Endothelial cell of umbilical vein (primary cell): Measurements from ENCODE around the gene SFSWAP. TPM values are rescaled to one million over a fixed set of nuclear protein-coding genes. Genes with fewer than 3 reads are reported as not detected.

ENCODE experiments used
- BruUV-seq: library from RNA; stranded (reverse); fragments of 400-500 nt; replicated peaks from 2 replicates; lab custom pipeline; 2021; lab: Mats Ljungman, UMichigan
- CTCF ChIA-PET: fragments of 300-600, 350-600 bp; sonication (Branson Sonifier 250); formaldehyde crosslinking; loops from one replicate; lab custom pipeline; 2021; ENCODE audit warnings: antibody characterized with exemption, inconsistent platforms; lab: Charles Lee
- POLR2A ChIA-PET: fragments of 300-600, 350-600 bp; sonication (Branson Sonifier 250); formaldehyde crosslinking; loops from one replicate; lab custom pipeline; 2021; ENCODE audit warnings: antibody characterized with exemption, inconsistent platforms; lab: Charles Lee
- DNase-seq: peaks from one replicate; pipeline ENCODE4 v3.0.0-alpha.2; 2011; ENCODE audit warnings: low read depth, low spot score
- FAIRE-seq: peaks from 2 replicates; lab custom pipeline; 2011; peaks lifted over from hg19 to GRCh38; lab: Jason Lieb, UNC
- H2AFZ ChIP-seq: 2 replicates; pipeline ENCODE4 v1.6.0; 2012; ENCODE audit warnings: low read depth, low read length, control low read depth, inconsistent platforms
- H3K27ac ChIP-seq: 2 replicates; pipeline ENCODE4 v1.5.1; 2011; ENCODE audit warnings: low read depth, mild to moderate bottlenecking, control low read depth, low read length, moderate library complexity; ENCODE audit not compliant: insufficient read depth
- H3K27me3 ChIP-seq, 2 experiments: 2 replicates each; pipeline versions ENCODE4 v1.6.0 to v1.6.1; 2011; ENCODE audit warnings: low read length in 2 of 2, mixed read lengths in 1 of 2; ENCODE audit not compliant: control insufficient read depth in 2 of 2, insufficient read depth in 2 of 2
- H3K36me3 ChIP-seq, 2 experiments: 2 replicates in 1 of 2; 3 replicates in 1 of 2; pipeline ENCODE4 v1.5.1; 2011; ENCODE audit warnings: low read length in 2 of 2, mild to moderate bottlenecking in 1 of 2, moderate library complexity in 1 of 2; ENCODE audit not compliant: control insufficient read depth in 2 of 2, insufficient read depth in 2 of 2; ENCODE audit errors: extremely low read depth in 1 of 2
- H3K4me1 ChIP-seq: 3 replicates; pipeline ENCODE4 v1.5.1; 2011; ENCODE audit warnings: mild to moderate bottlenecking, low read length; ENCODE audit not compliant: control insufficient read depth, insufficient read depth; ENCODE audit errors: extremely low read depth
- H3K4me2 ChIP-seq: 2 replicates; pipeline ENCODE4 v1.6.1; 2011; ENCODE audit warnings: low read length, control low read depth, mixed read lengths; ENCODE audit not compliant: insufficient read depth
- H3K4me3 ChIP-seq, 3 experiments: fragments of 200-600 bp in 1 of 3; sonication (generic), shearing (Covaris generic) in 1 of 3; replicated peaks in 1 of 3; 2 replicates each; pipeline ENCODE4 v1.5.1; 2011 to 2016; ENCODE audit warnings: control low read depth in 3 of 3, low read length in 3 of 3, mild to moderate bottlenecking in 2 of 3, inconsistent platforms in 1 of 3, low read depth in 1 of 3, moderate library complexity in 1 of 3; ENCODE audit not compliant: insufficient read depth in 1 of 3
- H3K79me2 ChIP-seq: 2 replicates; pipeline ENCODE4 v1.6.0; 2012; ENCODE audit warnings: low read length, inconsistent platforms; ENCODE audit not compliant: control insufficient read depth, insufficient read depth
- H3K9ac ChIP-seq: replicated peaks from 2 replicates; pipeline ENCODE3; 2011; ENCODE audit warnings: low read length, control low read depth; ENCODE audit not compliant: insufficient read depth; ENCODE audit errors: extremely low read depth
- H3K9me1 ChIP-seq: replicated peaks from 3 replicates; pipeline ENCODE4 v1.6.0; 2011; ENCODE audit warnings: mild to moderate bottlenecking, low read length; ENCODE audit not compliant: control insufficient read depth, insufficient read depth; ENCODE audit errors: extremely low read depth
- H3K9me3 ChIP-seq: replicated peaks from 2 replicates; pipeline ENCODE4 v1.5.1; 2012; ENCODE audit warnings: low read length, inconsistent platforms; ENCODE audit not compliant: control insufficient read depth, insufficient read depth
- H4K20me1 ChIP-seq: replicated peaks from 2 replicates; pipeline ENCODE3; 2011; ENCODE audit warnings: mild to moderate bottlenecking, low read length; ENCODE audit not compliant: control insufficient read depth, insufficient read depth; ENCODE audit errors: extremely low read depth
- CTCF ChIP-seq, 2 donors: IDR thresholded peaks; 1 replicate in 1 of 2; 2 replicates in 1 of 2; pipeline ENCODE4 v1.5.1; 2011; ENCODE audit warnings: low read length in 2 of 2, mild to moderate bottlenecking in 2 of 2, moderate library complexity in 2 of 2, control low read depth in 1 of 2, inconsistent platforms in 1 of 2, low read depth in 1 of 2; ENCODE audit not compliant: insufficient read depth in 1 of 2; ENCODE audit errors: extremely low read depth in 1 of 2
- EZH2 ChIP-seq: IDR thresholded peaks from 2 replicates; pipeline ENCODE4 v1.6.1; 2012; ENCODE audit warnings: borderline replicate concordance, low read depth, mild to moderate bottlenecking, moderate library complexity, low read length, inconsistent platforms; ENCODE audit not compliant: severe bottlenecking
- FOS ChIP-seq: IDR thresholded peaks from 2 replicates; pipeline ENCODE4 v1.6.1; 2011; ENCODE audit warnings: mild to moderate bottlenecking, low read length, moderate library complexity, borderline replicate concordance; ENCODE audit not compliant: insufficient read depth
- GATA2 ChIP-seq: IDR thresholded peaks from 2 replicates; pipeline ENCODE4 v1.7.0; 2011; ENCODE audit warnings: low read depth, mild to moderate bottlenecking, moderate library complexity, mixed read lengths, low read length; ENCODE audit not compliant: insufficient read length, insufficient read depth
- JUN ChIP-seq: IDR thresholded peaks from 2 replicates; pipeline ENCODE4 v1.6.1; 2011; ENCODE audit warnings: borderline replicate concordance, low read depth; ENCODE audit not compliant: insufficient read length, insufficient read depth
- MAX ChIP-seq: IDR thresholded peaks from 2 replicates; pipeline ENCODE4 v1.6.1; 2011; ENCODE audit not compliant: insufficient read depth, insufficient read length
- MYC ChIP-seq: IDR thresholded peaks from one replicate; pipeline ENCODE4 v1.6.1; 2011; ENCODE audit warnings: mild to moderate bottlenecking, low read depth, low read length
- POLR2A ChIP-seq: IDR thresholded peaks from 2 replicates; pipeline ENCODE4 v1.6.1; 2012; ENCODE audit warnings: low read depth, mild to moderate bottlenecking, control low read depth, low read length
- POLR2AphosphoS5 ChIP-seq: IDR thresholded peaks from 2 replicates; pipeline ENCODE4 v1.6.1; 2012; ENCODE audit warnings: low read depth, mild to moderate bottlenecking, control low read depth, low read length, moderate library complexity; ENCODE audit not compliant: insufficient read depth
- dilution Hi-C: fragments of 300-500 bp; cut with MboI; formaldehyde crosslinking; loops from one replicate; pipeline ENCODE4 v1.15.0; 2019; ENCODE audit warnings: low sequenced_read_pairs; ENCODE audit not compliant: extremely low pct_ligation_motif_present
- intact Hi-C: fragments of 100-400 bp; cut with micrococcal nuclease; formaldehyde crosslinking; loops from one replicate; pipeline ENCODE4 v1.10.0; 2022
- polyA plus RNA-seq, 4 experiments: library from polyadenylated mRNA; depleted of rRNA in 3 of 4; stranded (reverse) in 3 of 4; unstranded in 1 of 4; fragments of >200 nt; gene quantifications; 2 replicates each; pipeline versions ENCODE4 v1.2.1 to v1.2.3, GENCODE V29; 2011 to 2012; ENCODE audit warnings: missing spikeins in 1 of 4
- total RNA-seq: library from RNA; stranded (reverse); gene quantifications from 2 replicates; pipeline ENCODE4 v1.2.3, GENCODE V29; 2021

Gene SFSWAP
- total and polyA plus RNA-seq, 2 donors (not counting 3 experiments of a cell fraction or from before 2014, with no cell fraction given): 38.1 to 53.3 TPM

GRCh38 chr12:131751335-131751734 lies 40.4 kb downstream of the SFSWAP start:
- Histone ChIP-seq H3K27ac (no peak overlapping the region), H3K4me1 (no peaks in the 10 kb centered on the region), H3K4me3 (no peak overlapping the region), H3K9me3 (no peaks in the 10 kb centered on the region), H3K79me2 (no peaks in the 10 kb centered on the region), H2AFZ (no peak overlapping the region), H3K27me3 (no peaks in the 10 kb centered on the region), H4K20me1 (no peaks in the 10 kb centered on the region), H3K4me2 (no peak overlapping the region), H3K36me3 (peaks cover 10 to 30% of the 10 kb centered on the region in 2 experiments), H3K9ac (no peak overlapping the region), H3K9me1 (no peaks in the 10 kb centered on the region)
- POLR2A ChIA-PET: no interaction called here
- FAIRE-seq (no peak), DNase-seq (no peak)
- no TSS peak for BruUV-seq
- intact Hi-C loops (no loop called here), dilution Hi-C loops (no loop called here)
- TF ChIP-seq POLR2A (no peak), MAX (no peak), FOS (no peak), GATA2 (no peak), CTCF (IDR thresholded peaks at IDR 0.05; ENCODE audit: extremely low read depth in 1 of 2, insufficient read depth in 1 of 2, low read depth in 1 of 2, low read length in 2 of 2) (no peak), JUN (no peak), MYC (no peak), EZH2 (no peak), POLR2AphosphoS5 (no peak)
- CTCF ChIA-PET: interaction anchor here (1.4 kb wide), 1 partner anchor 79 kb away, joined by 3 read pairs; no protein-coding TSS in a partner anchor
